Measurements from ENCODE around the gene AK6. TPM values are rescaled to one million over a fixed set of nuclear protein-coding genes. Genes with fewer than 3 reads are reported as not detected.

The AK6 gene
- total RNA-seq, 1 experiment from 2014 or later: 40.8 TPM

DNA sequence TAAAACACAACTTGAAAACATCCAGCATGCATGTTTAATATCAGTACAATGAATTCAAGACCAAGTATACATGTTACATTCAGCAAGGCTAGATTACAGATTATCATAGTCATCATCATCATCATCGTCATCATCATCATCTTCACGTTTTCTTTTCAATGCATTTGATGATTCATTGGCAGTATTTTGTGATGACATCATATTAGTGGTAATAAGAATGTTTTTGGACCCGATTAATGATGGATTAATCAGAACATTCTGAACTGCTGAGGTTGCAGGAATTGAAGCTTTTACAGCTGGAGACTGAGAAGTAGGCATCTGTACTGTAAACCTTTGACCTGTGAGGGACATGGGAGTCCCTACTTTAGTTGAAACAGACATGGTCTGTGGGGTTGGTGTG lies 4.5 kb downstream of the AK6 start:
- Histone ChIP-seq H2AK5ac (ENCODE audit: insufficient read length, low read length) (no peak overlapping the region), H3K14ac (ENCODE audit: insufficient read depth, low read length) (no peak overlapping the region), H3K56ac (ENCODE audit: insufficient read length, low read depth, low read length) (no peak overlapping the region), H3K27ac (ENCODE audit: insufficient read length, low read depth, low read length) (no peak overlapping the region), H3K23ac (ENCODE audit: insufficient read length, low read depth, low read length) (no peak overlapping the region), H3K79me2 (ENCODE audit: insufficient read depth, low read length) (peaks cover 29% of the 10 kb centered on the region; the same call in 1 of the 2 replicates), H2BK20ac (ENCODE audit: low read depth, low read length, poor library complexity, severe bottlenecking) (no peak overlapping the region), H4K91ac (ENCODE audit: insufficient read length, low read depth, low read length) (no peak overlapping the region), H3K79me1 (ENCODE audit: insufficient read depth, low read depth, low read length, poor library complexity, severe bottlenecking) (no peaks in the 10 kb centered on the region), H3K9ac (ENCODE audit: extremely low read depth, insufficient read length, low read length) (no peak overlapping the region), H2BK5ac (ENCODE audit: insufficient read length, low read length) (no peak overlapping the region), H4K5ac (ENCODE audit: insufficient read length, low read depth, low read length) (no peak overlapping the region), H4K20me1 (ENCODE audit: control insufficient read depth, insufficient read depth, insufficient read length) (peaks cover 3% of the 10 kb centered on the region), H3K9me3 (ENCODE audit: control insufficient read depth, low read depth, low read length) (no peaks in the 10 kb centered on the region), H4K8ac (replicated peaks; ENCODE audit: insufficient read length, low read depth, low read length) (no peak overlapping the region), H2BK12ac (ENCODE audit: insufficient read length, low read depth, low read length) (no peak overlapping the region), H3K4me2 (ENCODE audit: insufficient read depth, insufficient read length, low read length) (no peak overlapping the region), H2BK120ac (ENCODE audit: low read depth, low read length, poor library complexity, severe bottlenecking) (no peak overlapping the region), H3K23me2 (ENCODE audit: insufficient read length, low read depth, low read length, poor library complexity, severe bottlenecking) (peaks cover 2% of the 10 kb centered on the region), H2BK15ac (ENCODE audit: low read depth, low read length) (no peak overlapping the region), H3K18ac (ENCODE audit: insufficient read length, low read depth, low read length) (no peak overlapping the region), H3T11ph (ENCODE audit: low read length) (no peak overlapping the region), H3K4ac (ENCODE audit: low read depth, low read length) (no peak overlapping the region), H3K27me3 (ENCODE audit: insufficient read depth, low read length) (no peaks in the 10 kb centered on the region), H2AFZ (ENCODE audit: low read length) (no peak overlapping the region), H3K4me1 (ENCODE audit: insufficient read depth, low read length) (no peaks in the 10 kb centered on the region)
- Mint-ChIP-seq H3K36me3 (ENCODE audit: insufficient read depth in 1 of 3, low read depth in 3 of 3) (peaks cover 21 to 33% (median 33%) of the 10 kb centered on the region in 3 experiments; a peak in 6 of 7 replicates), H3K27me3 (ENCODE audit: low read depth) (no peaks in the 10 kb centered on the region), H3K4me3 (no peak overlapping the region), H3K4me1 (peaks cover 6 to 12% of the 10 kb centered on the region in 2 experiments), H3K27ac (no peak overlapping the region), H3K9me3 (no peaks in the 10 kb centered on the region)
- no peak for DNase-seq
- no CpG with 5 or more reads among the region's 3 CpGs for WGBS (ENCODE audit: extremely low coverage, insufficient read length, low lambda C conversion rate)
- TF ChIP-seq, protein P1, sequence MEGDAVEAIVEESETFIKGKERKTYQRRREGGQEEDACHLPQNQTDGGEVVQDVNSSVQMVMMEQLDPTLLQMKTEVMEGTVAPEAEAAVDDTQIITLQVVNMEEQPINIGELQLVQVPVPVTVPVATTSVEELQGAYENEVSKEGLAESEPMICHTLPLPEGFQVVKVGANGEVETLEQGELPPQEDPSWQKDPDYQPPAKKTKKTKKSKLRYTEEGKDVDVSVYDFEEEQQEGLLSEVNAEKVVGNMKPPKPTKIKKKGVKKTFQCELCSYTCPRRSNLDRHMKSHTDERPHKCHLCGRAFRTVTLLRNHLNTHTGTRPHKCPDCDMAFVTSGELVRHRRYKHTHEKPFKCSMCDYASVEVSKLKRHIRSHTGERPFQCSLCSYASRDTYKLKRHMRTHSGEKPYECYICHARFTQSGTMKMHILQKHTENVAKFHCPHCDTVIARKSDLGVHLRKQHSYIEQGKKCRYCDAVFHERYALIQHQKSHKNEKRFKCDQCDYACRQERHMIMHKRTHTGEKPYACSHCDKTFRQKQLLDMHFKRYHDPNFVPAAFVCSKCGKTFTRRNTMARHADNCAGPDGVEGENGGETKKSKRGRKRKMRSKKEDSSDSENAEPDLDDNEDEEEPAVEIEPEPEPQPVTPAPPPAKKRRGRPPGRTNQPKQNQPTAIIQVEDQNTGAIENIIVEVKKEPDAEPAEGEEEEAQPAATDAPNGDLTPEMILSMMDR (conservative IDR thresholded peaks at IDR 0.05): no peak
